ENCODE results near the gene ARFGAP2. TPM values are rescaled to one million over a fixed set of nuclear protein-coding genes. Genes with fewer than 3 reads are reported as not detected.

Gene ARFGAP2
- total RNA-seq, 1 donor from 2014 or later: 95.0 TPM

DNA sequence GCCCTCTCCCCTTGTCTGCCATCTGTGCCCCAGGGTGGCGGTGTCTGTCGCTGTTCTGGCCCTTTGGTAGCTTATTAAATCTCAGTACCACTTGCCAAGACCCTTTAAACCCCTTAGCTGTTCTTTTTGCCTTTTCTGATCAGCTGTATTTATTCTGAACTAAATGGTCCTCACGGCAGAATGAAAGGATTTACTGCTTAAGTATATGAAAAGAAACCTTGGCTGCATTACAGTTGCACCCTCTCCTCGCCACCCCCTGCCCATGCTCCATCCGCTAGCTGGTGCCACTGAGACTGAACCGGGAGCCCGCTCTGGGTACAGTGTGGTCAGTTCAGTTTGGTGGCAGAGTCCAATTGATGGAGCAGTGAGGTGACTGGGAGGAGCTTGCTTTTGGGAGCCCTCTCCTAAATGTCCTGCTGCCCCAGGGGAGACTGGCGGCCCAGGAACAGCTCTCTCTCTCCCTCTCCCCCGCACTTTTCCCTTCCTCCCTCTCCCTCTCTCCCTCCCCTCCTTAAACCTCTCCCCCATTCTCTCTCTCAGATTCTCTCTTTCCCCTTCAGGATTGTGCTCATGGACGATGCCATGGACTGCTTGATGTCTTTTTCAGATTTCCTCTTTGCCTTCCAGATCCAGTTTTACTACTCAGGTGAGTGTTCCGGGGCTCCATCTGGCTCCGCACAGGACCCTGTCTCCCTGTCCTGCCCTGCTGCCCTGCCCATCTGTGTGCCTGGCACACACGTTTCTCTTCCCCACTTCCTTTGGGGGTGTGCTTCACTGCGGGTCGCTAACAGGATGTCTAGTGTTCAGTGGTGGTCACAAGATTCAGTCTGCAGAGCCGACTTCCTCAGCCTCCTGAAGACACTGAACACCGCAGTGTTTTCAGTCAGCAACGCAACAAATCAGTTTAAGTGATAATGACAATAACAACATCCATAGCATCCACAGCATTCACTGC is 21.8 kb downstream of the ARFGAP2 start:
- Mint-ChIP-seq H3K27ac (peak overlapping the region; percentile 15), H3K36me3 (peaks cover 11% of the 10 kb centered on the region), H3K4me1 (peaks cover 31% of the 10 kb centered on the region), H3K9me3 (no peaks in the 10 kb centered on the region), H3K4me3 (no peak overlapping the region), H3K27me3 (ENCODE audit: insufficient read depth, low read depth) (peaks cover 2% of the 10 kb centered on the region)
- Histone ChIP-seq H3K27me3 (no peaks in the 10 kb centered on the region), H3K4me1 (peaks cover 7% of the 10 kb centered on the region), H3K9me3 (ENCODE audit: low read depth) (no peaks in the 10 kb centered on the region), H3K9ac (no peak overlapping the region), H4K20me1 (ENCODE audit: low read depth) (peaks cover 15% of the 10 kb centered on the region), H2AFZ (replicated peaks) (no peak overlapping the region), H3K4me3 (no peak overlapping the region), H3F3A (ENCODE audit: low read depth) (peaks cover 16% of the 10 kb centered on the region), H3K79me2 (ENCODE audit: low read depth) (no peaks in the 10 kb centered on the region), H3K4me2 (no peak overlapping the region), H3K36me3 (no peaks in the 10 kb centered on the region), H3K27ac (no peak overlapping the region)
- no peak for DNase-seq (ENCODE audit: low spot score)
- TF ChIP-seq CTCF (IDR thresholded peaks at IDR 0.05) (no peak), EZH2phosphoT487 (IDR thresholded peaks at IDR 0.05) (no peak), EZH2 (IDR thresholded peaks at IDR 0.05) (no peak)

- TF ChIP-seq CTCF (IDR thresholded peaks at IDR 0.05) (peak; percentile 99), EZH2 (IDR thresholded peaks at IDR 0.05) (no peak)
- Histone ChIP-seq H3K4me1 (peaks cover 7% of the 10 kb centered on the region), H3K36me3 (no peaks in the 10 kb centered on the region), H3K79me2 (ENCODE audit: low read depth) (no peaks in the 10 kb centered on the region), H2AFZ (replicated peaks) (no peak overlapping the region), H3F3A (ENCODE audit: low read depth) (peaks cover 16% of the 10 kb centered on the region), H3K4me2 (peak overlapping the region; percentile 28), H3K9ac (no peak overlapping the region), H3K4me3 (no peak overlapping the region), H3K9me3 (ENCODE audit: low read depth) (no peaks in the 10 kb centered on the region), H3K27me3 (no peaks in the 10 kb centered on the region), H4K20me1 (ENCODE audit: low read depth) (peaks cover 15% of the 10 kb centered on the region), H3K27ac (no peak overlapping the region)
- H3K9me3 Mint-ChIP-seq: no peaks in the 10 kb centered on the region
- peak overlapping the region; percentile 17 for H3K4me3 Mint-ChIP-seq
- peaks cover 12% of the 10 kb centered on the region for H3K36me3 Mint-ChIP-seq
- H3K27me3 Mint-ChIP-seq (ENCODE audit: insufficient read depth, low read depth): peaks cover 2% of the 10 kb centered on the region
- peak overlapping the region; percentile 85 for H3K27ac Mint-ChIP-seq
- peaks cover 31% of the 10 kb centered on the region for H3K4me1 Mint-ChIP-seq
- DNase-seq (ENCODE audit: low spot score): peak; percentile 84
Observed at GRCh38 chr11:47152953-47153950, 23.4 kb downstream of the ARFGAP2 start.

DNA sequence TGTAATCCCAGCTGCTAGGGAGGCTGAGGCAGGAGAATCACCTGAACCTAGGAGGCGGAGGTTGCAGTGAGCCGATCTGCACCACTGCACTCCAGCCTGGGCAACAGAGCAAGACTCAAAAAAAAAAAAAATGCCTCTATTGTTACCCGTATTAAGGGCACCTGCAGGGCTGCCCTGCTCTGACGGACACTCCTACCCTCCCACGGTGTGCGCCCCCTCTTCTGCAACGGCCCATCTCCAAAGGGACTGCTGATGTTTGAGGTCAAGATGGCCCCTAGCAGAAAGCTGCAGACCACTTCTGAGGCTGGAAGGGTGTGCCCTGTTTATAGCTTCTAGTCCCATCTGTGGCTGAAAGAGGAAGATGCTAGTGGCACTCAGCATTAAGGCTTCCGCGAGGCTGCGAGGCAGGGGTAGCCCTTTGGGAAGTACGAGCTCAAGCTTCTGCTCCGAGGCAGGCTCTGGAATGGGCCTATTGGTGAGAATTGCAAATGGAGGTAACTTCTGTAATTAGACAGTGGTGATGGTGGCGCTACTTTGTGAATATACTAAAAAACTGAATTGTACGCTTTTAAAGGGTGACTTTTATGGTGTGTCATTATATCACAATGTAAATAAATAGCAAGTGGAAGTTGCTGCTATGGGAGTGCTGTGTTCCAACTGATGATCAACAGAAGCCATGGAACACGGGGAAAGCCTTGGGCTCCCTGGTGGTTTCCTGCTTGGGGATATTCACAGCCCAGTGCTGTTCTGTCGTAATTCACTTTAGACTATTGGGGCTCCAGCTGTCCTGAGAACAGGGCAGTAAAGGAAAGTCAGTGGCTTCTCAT is 24.3 kb downstream of the ARFGAP2 start:
- Histone ChIP-seq H2AFZ (replicated peaks) (no peak overlapping the region), H3K4me3 (no peak overlapping the region), H3F3A (ENCODE audit: low read depth) (peaks cover 16% of the 10 kb centered on the region), H3K9me3 (ENCODE audit: low read depth) (no peaks in the 10 kb centered on the region), H3K36me3 (no peaks in the 10 kb centered on the region), H3K4me2 (no peak overlapping the region), H3K27me3 (no peaks in the 10 kb centered on the region), H4K20me1 (ENCODE audit: low read depth) (peaks cover 15% of the 10 kb centered on the region), H3K27ac (no peak overlapping the region), H3K79me2 (ENCODE audit: low read depth) (no peaks in the 10 kb centered on the region), H3K4me1 (peaks cover 7% of the 10 kb centered on the region), H3K9ac (no peak overlapping the region)
- Mint-ChIP-seq H3K27ac (peak overlapping the region; percentile 92), H3K27me3 (ENCODE audit: insufficient read depth, low read depth) (peaks cover 4% of the 10 kb centered on the region), H3K9me3 (no peaks in the 10 kb centered on the region), H3K4me3 (peak overlapping the region; percentile 28), H3K36me3 (peaks cover 14% of the 10 kb centered on the region), H3K4me1 (peaks cover 31% of the 10 kb centered on the region)
- TF ChIP-seq EZH2 (IDR thresholded peaks at IDR 0.05): no peak
- no peak for TF ChIP-seq CTCF (IDR thresholded peaks at IDR 0.05)
- no peak for TF ChIP-seq EZH2phosphoT487 (IDR thresholded peaks at IDR 0.05)
- no peak for DNase-seq (ENCODE audit: low spot score)

All from neural progenitor cell (in vitro differentiated cells).